Fibroblast of mammary gland (primary cell): ENCODE measurements around the gene PKMYT1.
A peak's percentile ranks its signal among the peaks of the same experiment; 100 is the strongest.

ENCODE experiments used
- DNase-seq: peaks from one replicate; pipeline ENCODE4 v3.0.0-alpha.2; 2010; ENCODE audit warnings: low read depth
- H3K4me3 ChIP-seq: 2 replicates; pipeline ENCODE4 v1.5.1; 2011; ENCODE audit warnings: low read depth, mild to moderate bottlenecking, low read length, moderate library complexity; ENCODE audit not compliant: control insufficient read depth
- CTCF ChIP-seq: conservative IDR thresholded peaks from 2 replicates; pipeline ENCODE4 v1.5.1; 2011; ENCODE audit warnings: low read depth, low read length, inconsistent platforms; ENCODE audit not compliant: control insufficient read depth, insufficient read depth

Gene PKMYT1

GRCh38 chr16:2926650-2926999 lies 53.6 kb downstream of the PKMYT1 start:
- peak overlapping the region; percentile 24 for H3K4me3 ChIP-seq
- no peak for TF ChIP-seq CTCF
- DNase-seq = no peak

GRCh38 chr16:2925951-2926649 lies 54.1 kb downstream of the PKMYT1 start:
- TF ChIP-seq CTCF = no peak
- DNase-seq = no peak
- H3K4me3 ChIP-seq = no peak overlapping the region

- no peak overlapping the region for H3K4me3 ChIP-seq
- DNase-seq = no peak
Observed at GRCh38 chr16:2924901-2925755, 55.1 kb downstream of the PKMYT1 start.

GRCh38 chr16:2923481-2923880 lies 56.8 kb downstream of the PKMYT1 start:
- no peak overlapping the region for H3K4me3 ChIP-seq
- no peak for DNase-seq
- no peak for TF ChIP-seq CTCF

More at GRCh38 chr16:2924901-2925755, 55.1 kb downstream of the PKMYT1 start:
- TF ChIP-seq CTCF = no peak
